ENCODE results near the gene SORCS2.

GRCh38 chr4:7168106-7168505, 24.2 kb upstream of the SORCS2 start:
- TF ChIP-seq CTCF (IDR thresholded peaks at IDR 0.05) (no peak), POLR2AphosphoS5 (IDR thresholded peaks at IDR 0.05) (no peak), POLR2A (IDR thresholded peaks at IDR 0.05) (no peak), EP300 (IDR thresholded peaks at IDR 0.05) (no peak)
